ENCODE measurements around the gene TEX36. TPM values are rescaled to one million over a fixed set of nuclear protein-coding genes. Genes with fewer than 3 reads are reported as not detected.

The TEX36 gene
- total RNA-seq, 1 experiment from 2014 or later = 0.25 TPM

DNA sequence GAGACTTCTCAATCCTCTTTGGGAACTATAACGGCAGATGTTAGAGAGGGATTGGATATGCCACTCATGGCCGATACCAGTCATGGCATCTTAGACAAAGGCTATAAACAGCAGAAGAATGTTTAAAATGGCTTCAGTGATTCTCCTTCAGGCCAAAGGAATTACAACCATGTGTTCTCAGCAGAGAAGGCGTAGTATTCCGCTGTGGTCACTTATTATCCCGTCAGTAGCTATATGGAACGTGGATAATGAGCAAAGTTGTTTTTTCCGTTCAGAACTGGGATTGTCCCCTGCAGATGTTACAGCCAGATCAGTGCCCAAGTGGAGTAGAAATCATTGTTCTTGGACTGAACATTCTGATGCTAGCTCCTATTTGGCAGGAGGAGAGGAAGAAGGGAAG is 43.1 kb downstream of the TEX36 start:
- Histone ChIP-seq H3K9me3 (ENCODE audit: control insufficient read depth in 1 of 2, insufficient read depth in 1 of 2, low read depth in 1 of 2, low read length in 2 of 2) (no peaks in the 10 kb centered on the region), H2AFZ (ENCODE audit: low read depth, low read length, poor library complexity, severe bottlenecking) (no peak overlapping the region), H4K20me1 (ENCODE audit: insufficient read depth) (no peaks in the 10 kb centered on the region), H3K79me2 (ENCODE audit: insufficient read depth, low read length) (no peaks in the 10 kb centered on the region), H3K9ac (ENCODE audit: low read length) (no peak overlapping the region), H3K4me3 (replicated peaks in 1 of 2; ENCODE audit: low read depth in 1 of 2, low read length in 2 of 2) (no peak overlapping the region), H3K36me3 (ENCODE audit: control insufficient read depth in 1 of 2, insufficient read depth in 2 of 2, low read length in 2 of 2) (no peaks in the 10 kb centered on the region), H3K27ac (ENCODE audit: low read depth, low read length) (no peak overlapping the region), H3K9me2 (ENCODE audit: insufficient read depth) (no peaks in the 10 kb centered on the region), H3K4me1 (ENCODE audit: control insufficient read depth in 1 of 2, insufficient read depth in 2 of 2, low read length in 2 of 2) (peaks cover 0 to 3% of the 10 kb centered on the region in 2 experiments; a peak in 1 of 4 replicates), H3K27me3 (ENCODE audit: insufficient read depth, low read length) (no peaks in the 10 kb centered on the region), H3K4me2 (ENCODE audit: low read length) (no peak overlapping the region)
- BruUV-seq (replicated peaks) = no TSS peak
- ChIA-PET CTCF (interaction anchor here (0.8 to 1.5 kb wide), 2 partner anchors 15 to 61 kb away, joined by 3 read pairs; no protein-coding TSS in a partner anchor), POLR2A (no interaction called here), RAD21 (ENCODE audit: low non-redundant PET in 1 of 2, low total read pairs in 2 of 2, uncharacterized antibody in 2 of 2, unreplicated experiment in 2 of 2) (no interaction called here)
- intact Hi-C loops (cut with micrococcal nuclease) = no loop called here
- DNase-seq (ENCODE audit: low read depth, low spot score) = no peak
- ATAC-seq = no peak
- no peak for TF ChIP-seq JUND (IDR thresholded peaks at IDR 0.05)
- TF ChIP-seq SP1 (IDR thresholded peaks at IDR 0.05; ENCODE audit: low read depth) = no peak
- TF ChIP-seq CEBPB (IDR thresholded peaks at IDR 0.05; ENCODE audit: low read depth) = no peak
- no peak for TF ChIP-seq SIN3A (IDR thresholded peaks at IDR 0.05; ENCODE audit: low read depth)
- no peak for TF ChIP-seq SRF (IDR thresholded peaks at IDR 0.05; ENCODE audit: low read depth)
- TF ChIP-seq, protein P1, sequence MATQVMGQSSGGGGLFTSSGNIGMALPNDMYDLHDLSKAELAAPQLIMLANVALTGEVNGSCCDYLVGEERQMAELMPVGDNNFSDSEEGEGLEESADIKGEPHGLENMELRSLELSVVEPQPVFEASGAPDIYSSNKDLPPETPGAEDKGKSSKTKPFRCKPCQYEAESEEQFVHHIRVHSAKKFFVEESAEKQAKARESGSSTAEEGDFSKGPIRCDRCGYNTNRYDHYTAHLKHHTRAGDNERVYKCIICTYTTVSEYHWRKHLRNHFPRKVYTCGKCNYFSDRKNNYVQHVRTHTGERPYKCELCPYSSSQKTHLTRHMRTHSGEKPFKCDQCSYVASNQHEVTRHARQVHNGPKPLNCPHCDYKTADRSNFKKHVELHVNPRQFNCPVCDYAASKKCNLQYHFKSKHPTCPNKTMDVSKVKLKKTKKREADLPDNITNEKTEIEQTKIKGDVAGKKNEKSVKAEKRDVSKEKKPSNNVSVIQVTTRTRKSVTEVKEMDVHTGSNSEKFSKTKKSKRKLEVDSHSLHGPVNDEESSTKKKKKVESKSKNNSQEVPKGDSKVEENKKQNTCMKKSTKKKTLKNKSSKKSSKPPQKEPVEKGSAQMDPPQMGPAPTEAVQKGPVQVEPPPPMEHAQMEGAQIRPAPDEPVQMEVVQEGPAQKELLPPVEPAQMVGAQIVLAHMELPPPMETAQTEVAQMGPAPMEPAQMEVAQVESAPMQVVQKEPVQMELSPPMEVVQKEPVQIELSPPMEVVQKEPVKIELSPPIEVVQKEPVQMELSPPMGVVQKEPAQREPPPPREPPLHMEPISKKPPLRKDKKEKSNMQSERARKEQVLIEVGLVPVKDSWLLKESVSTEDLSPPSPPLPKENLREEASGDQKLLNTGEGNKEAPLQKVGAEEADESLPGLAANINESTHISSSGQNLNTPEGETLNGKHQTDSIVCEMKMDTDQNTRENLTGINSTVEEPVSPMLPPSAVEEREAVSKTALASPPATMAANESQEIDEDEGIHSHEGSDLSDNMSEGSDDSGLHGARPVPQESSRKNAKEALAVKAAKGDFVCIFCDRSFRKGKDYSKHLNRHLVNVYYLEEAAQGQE (IDR thresholded peaks at IDR 0.05; ENCODE audit: low read depth) = no peak
- TF ChIP-seq ZNF274 (IDR thresholded peaks at IDR 0.05; ENCODE audit: low read depth, low read length) = no peak
- TF ChIP-seq YY1 (IDR thresholded peaks at IDR 0.05; ENCODE audit: extremely low read depth, insufficient replicate concordance, low read depth, low read length) = no peak
- no peak for TF ChIP-seq TCF7L2 (IDR thresholded peaks at IDR 0.05; ENCODE audit: borderline replicate concordance, extremely low read depth, insufficient read depth, insufficient read length)
- TF ChIP-seq, protein P2, sequence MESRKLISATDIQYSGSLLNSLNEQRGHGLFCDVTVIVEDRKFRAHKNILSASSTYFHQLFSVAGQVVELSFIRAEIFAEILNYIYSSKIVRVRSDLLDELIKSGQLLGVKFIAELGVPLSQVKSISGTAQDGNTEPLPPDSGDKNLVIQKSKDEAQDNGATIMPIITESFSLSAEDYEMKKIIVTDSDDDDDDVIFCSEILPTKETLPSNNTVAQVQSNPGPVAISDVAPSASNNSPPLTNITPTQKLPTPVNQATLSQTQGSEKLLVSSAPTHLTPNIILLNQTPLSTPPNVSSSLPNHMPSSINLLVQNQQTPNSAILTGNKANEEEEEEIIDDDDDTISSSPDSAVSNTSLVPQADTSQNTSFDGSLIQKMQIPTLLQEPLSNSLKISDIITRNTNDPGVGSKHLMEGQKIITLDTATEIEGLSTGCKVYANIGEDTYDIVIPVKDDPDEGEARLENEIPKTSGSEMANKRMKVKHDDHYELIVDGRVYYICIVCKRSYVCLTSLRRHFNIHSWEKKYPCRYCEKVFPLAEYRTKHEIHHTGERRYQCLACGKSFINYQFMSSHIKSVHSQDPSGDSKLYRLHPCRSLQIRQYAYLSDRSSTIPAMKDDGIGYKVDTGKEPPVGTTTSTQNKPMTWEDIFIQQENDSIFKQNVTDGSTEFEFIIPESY (IDR thresholded peaks at IDR 0.05; ENCODE audit: extremely low read depth, insufficient replicate concordance, low read length) = no peak
- TF ChIP-seq EGR1 (IDR thresholded peaks at IDR 0.05; ENCODE audit: low read depth) = no peak

Measured in HCT116 (cell line).